Measurements from ENCODE around the gene PARP2.

The PARP2 gene

GRCh38 chr14:20343092-20343861, at the start of gene PARP2:
Gene PARP2, plus strand, starts transcription at chr14:20343635. Its CDS starts 7 bp downstream, at chr14:20343642.
- TF ChIP-seq ZNF274 (IDR thresholded peaks at IDR 0.05; ENCODE audit: low read depth, low read length) = no peak
- peak within 1 kb of the TSS; percentile 90 for H3K4me3 ChIP-seq (ENCODE audit: low read length)

- no peak for TF ChIP-seq ZNF274 (IDR thresholded peaks at IDR 0.05; ENCODE audit: low read depth, low read length)
- no peak overlapping the region for H3K4me3 ChIP-seq (ENCODE audit: low read length)
These were observed 48.8 kb upstream of the PARP2 start for GRCh38 chr14:20294636-20295035.

GRCh38 chr14:20295067-20295466, 48.4 kb upstream of the PARP2 start:
- TF ChIP-seq ZNF274 (IDR thresholded peaks at IDR 0.05; ENCODE audit: low read depth, low read length) = no peak
- H3K4me3 ChIP-seq (ENCODE audit: low read length) = no peak overlapping the region

- TF ChIP-seq ZNF274 (IDR thresholded peaks at IDR 0.05; ENCODE audit: low read depth, low read length) = no peak
- H3K4me3 ChIP-seq (ENCODE audit: low read length) = no peak overlapping the region
These were observed 41.2 kb upstream of the PARP2 start for GRCh38 chr14:20302042-20302755.

GRCh38 chr14:20305265-20306078, 38.0 kb upstream of the PARP2 start, which contains the start of gene TTC5:
Gene TTC5, minus strand, starts transcription at chr14:20305951. Its CDS starts 14 bp downstream, at chr14:20305937.
- no peak for TF ChIP-seq ZNF274 (IDR thresholded peaks at IDR 0.05; ENCODE audit: low read depth, low read length)
- peak within 1 kb of the TSS; percentile 77 for H3K4me3 ChIP-seq (ENCODE audit: low read length)

- H3K4me3 ChIP-seq (ENCODE audit: low read length) = no peak overlapping the region; the same call in 1 of the 2 replicates
- TF ChIP-seq ZNF274 (IDR thresholded peaks at IDR 0.05; ENCODE audit: low read depth, low read length) = no peak
These were observed 37.4 kb upstream of the PARP2 start for GRCh38 chr14:20306079-20306423.

GRCh38 chr14:20314026-20314425, 29.4 kb upstream of the PARP2 start:
- TF ChIP-seq ZNF274 (IDR thresholded peaks at IDR 0.05; ENCODE audit: low read depth, low read length) = no peak
- H3K4me3 ChIP-seq (ENCODE audit: low read length) = no peak overlapping the region

GRCh38 chr14:20317720-20318119, 25.7 kb upstream of the PARP2 start:
- TF ChIP-seq ZNF274 (IDR thresholded peaks at IDR 0.05; ENCODE audit: low read depth, low read length) = no peak
- no peak overlapping the region for H3K4me3 ChIP-seq (ENCODE audit: low read length)

GRCh38 chr14:20327005-20327869, 16.2 kb upstream of the PARP2 start:
- no peak overlapping the region for H3K4me3 ChIP-seq (ENCODE audit: low read length)
- no peak for TF ChIP-seq ZNF274 (IDR thresholded peaks at IDR 0.05; ENCODE audit: low read depth, low read length)

GRCh38 chr14:20328705-20329104, 14.7 kb upstream of the PARP2 start:
- no peak overlapping the region for H3K4me3 ChIP-seq (ENCODE audit: low read length)
- TF ChIP-seq ZNF274 (IDR thresholded peaks at IDR 0.05; ENCODE audit: low read depth, low read length) = no peak

- H3K4me3 ChIP-seq (ENCODE audit: low read length) = no peak overlapping the region
- no peak for TF ChIP-seq ZNF274 (IDR thresholded peaks at IDR 0.05; ENCODE audit: low read depth, low read length)
These were observed 14.1 kb upstream of the PARP2 start for GRCh38 chr14:20329355-20329754.

GRCh38 chr14:20331053-20331613, 12.3 kb upstream of the PARP2 start:
- H3K4me3 ChIP-seq (ENCODE audit: low read length) = peak overlapping the region; percentile 31; the same call in 1 of the 2 replicates
- no peak for TF ChIP-seq ZNF274 (IDR thresholded peaks at IDR 0.05; ENCODE audit: low read depth, low read length)

- H3K4me3 ChIP-seq (ENCODE audit: low read length) = peak overlapping the region; percentile 100
- no peak for TF ChIP-seq ZNF274 (IDR thresholded peaks at IDR 0.05; ENCODE audit: low read depth, low read length)
These were observed 11.0 kb upstream of the PARP2 start for GRCh38 chr14:20332431-20332787.
